Measurements from ENCODE around the gene DIAPH1.

DNA sequence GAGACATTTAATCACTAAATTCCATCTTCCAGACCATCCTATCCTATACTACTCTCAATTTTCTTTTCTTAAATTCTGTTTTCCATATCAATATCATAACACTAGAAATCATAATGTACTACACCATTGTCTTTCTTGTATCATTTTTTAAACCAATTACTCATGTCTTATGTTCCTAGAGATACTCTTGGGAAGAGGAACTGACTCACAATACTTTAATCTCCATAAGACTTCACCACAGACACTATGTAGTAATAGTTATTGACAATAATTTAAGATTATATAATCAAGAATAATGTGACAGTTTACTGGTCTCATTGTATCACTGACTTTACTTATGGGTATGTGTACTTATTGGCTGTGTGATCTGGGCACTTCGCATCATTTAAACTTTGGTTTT lies 86.1 kb downstream of the DIAPH1 start:
- TF ChIP-seq, protein P1, sequence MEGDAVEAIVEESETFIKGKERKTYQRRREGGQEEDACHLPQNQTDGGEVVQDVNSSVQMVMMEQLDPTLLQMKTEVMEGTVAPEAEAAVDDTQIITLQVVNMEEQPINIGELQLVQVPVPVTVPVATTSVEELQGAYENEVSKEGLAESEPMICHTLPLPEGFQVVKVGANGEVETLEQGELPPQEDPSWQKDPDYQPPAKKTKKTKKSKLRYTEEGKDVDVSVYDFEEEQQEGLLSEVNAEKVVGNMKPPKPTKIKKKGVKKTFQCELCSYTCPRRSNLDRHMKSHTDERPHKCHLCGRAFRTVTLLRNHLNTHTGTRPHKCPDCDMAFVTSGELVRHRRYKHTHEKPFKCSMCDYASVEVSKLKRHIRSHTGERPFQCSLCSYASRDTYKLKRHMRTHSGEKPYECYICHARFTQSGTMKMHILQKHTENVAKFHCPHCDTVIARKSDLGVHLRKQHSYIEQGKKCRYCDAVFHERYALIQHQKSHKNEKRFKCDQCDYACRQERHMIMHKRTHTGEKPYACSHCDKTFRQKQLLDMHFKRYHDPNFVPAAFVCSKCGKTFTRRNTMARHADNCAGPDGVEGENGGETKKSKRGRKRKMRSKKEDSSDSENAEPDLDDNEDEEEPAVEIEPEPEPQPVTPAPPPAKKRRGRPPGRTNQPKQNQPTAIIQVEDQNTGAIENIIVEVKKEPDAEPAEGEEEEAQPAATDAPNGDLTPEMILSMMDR (IDR thresholded peaks at IDR 0.05): no peak
- TF ChIP-seq POLR2AphosphoS5 (IDR thresholded peaks at IDR 0.05): no peak

Data from prostate gland (tissue), 2 donors.